ENCODE measurements around the gene LIX1. TPM values are rescaled to one million over a fixed set of nuclear protein-coding genes. Genes with fewer than 3 reads are reported as not detected.

Gene LIX1
- total RNA-seq, 1 experiment from 2014 or later: 4.1 TPM

- intact Hi-C loops (cut with micrococcal nuclease; ENCODE audit: unreplicated experiment): loop anchor here (1.0 to 5.0 kb wide), 2 partner anchors 31 to 34 kb away; partner anchors contain the start of gene LIX1
Measured at GRCh38 chr5:97111616-97112015, 30.8 kb downstream of the LIX1 start.

GRCh38 chr5:97111004-97111403 is 31.4 kb downstream of the LIX1 start:
- POLR2A ChIA-PET: no interaction called here

More at GRCh38 chr5:97111616-97112015, 30.8 kb downstream of the LIX1 start:
- H3K27ac Mint-ChIP-seq (ENCODE audit: unreplicated experiment): peak overlapping the region; percentile 3
- H3K4me1 ChIP-seq: peaks cover 27% of the 10 kb centered on the region
- H3K9me3 Mint-ChIP-seq (ENCODE audit: unreplicated experiment): peaks cover 9% of the 10 kb centered on the region
- no TSS peak for BruUV-seq (replicated peaks)
- no peaks in the 10 kb centered on the region for H3K27me3 ChIP-seq (replicated peaks; ENCODE audit: control insufficient read depth, insufficient read depth, low read length)
- no peaks in the 10 kb centered on the region for H3K36me3 Mint-ChIP-seq (ENCODE audit: insufficient read depth, unreplicated experiment)
- POLR2A ChIA-PET: no interaction called here
- no peaks in the 10 kb centered on the region for H3K36me3 ChIP-seq (ENCODE audit: control insufficient read depth, insufficient read depth, low read length)
- H3K9me3 ChIP-seq: no peaks in the 10 kb centered on the region
- peak overlapping the region; percentile 3 for H3K4me3 Mint-ChIP-seq (ENCODE audit: unreplicated experiment)
- CTCF ChIA-PET: interaction anchor here (0.5 to 1.4 kb wide), 5 partner anchors 30 to 359 kb away, joined by 3 to 5 read pairs (median 3); partner anchors contain the start of gene LIX1
- TF ChIP-seq CTCF (IDR thresholded peaks at IDR 0.05; ENCODE audit: insufficient read depth in 1 of 2, low read depth in 1 of 2, low read length in 1 of 2, severe bottlenecking in 1 of 2, unreplicated experiment in 1 of 2): no peak
- DNase-seq: peak; percentile 59 to 69
- H3K4me3 ChIP-seq (ENCODE audit: low read depth, low read length): no peak overlapping the region
- no peaks in the 10 kb centered on the region for H3K27me3 Mint-ChIP-seq (ENCODE audit: insufficient read depth, unreplicated experiment)
- H3K4me1 Mint-ChIP-seq (ENCODE audit: low read depth, unreplicated experiment): peaks cover 27% of the 10 kb centered on the region

GRCh38 chr5:97107318-97107717 is 35.1 kb downstream of the LIX1 start:
- no peaks in the 10 kb centered on the region for H3K9me3 ChIP-seq
- Mint-ChIP-seq H3K27me3 (ENCODE audit: insufficient read depth, unreplicated experiment) (no peaks in the 10 kb centered on the region), H3K27ac (ENCODE audit: unreplicated experiment) (no peak overlapping the region), H3K9me3 (ENCODE audit: unreplicated experiment) (no peaks in the 10 kb centered on the region), H3K36me3 (ENCODE audit: insufficient read depth, unreplicated experiment) (no peaks in the 10 kb centered on the region), H3K4me1 (ENCODE audit: low read depth, unreplicated experiment) (peaks cover 28% of the 10 kb centered on the region), H3K4me3 (ENCODE audit: unreplicated experiment) (no peak overlapping the region)
- intact Hi-C loops (cut with micrococcal nuclease; ENCODE audit: unreplicated experiment): loop anchor here (10.0 kb wide), 1 partner anchor 1283 kb away; the partner anchor contains the start of gene GLRX
- DNase-seq: no peak
- TF ChIP-seq CTCF (IDR thresholded peaks at IDR 0.05; ENCODE audit: insufficient read depth in 1 of 2, low read depth in 1 of 2, low read length in 1 of 2, severe bottlenecking in 1 of 2, unreplicated experiment in 1 of 2): no peak
- ChIA-PET POLR2A (no interaction called here), CTCF (no interaction called here)
- no TSS peak for BruUV-seq (replicated peaks)
- no peaks in the 10 kb centered on the region for H3K27me3 ChIP-seq (replicated peaks; ENCODE audit: control insufficient read depth, insufficient read depth, low read length)
- no peaks in the 10 kb centered on the region for H3K36me3 ChIP-seq (ENCODE audit: control insufficient read depth, insufficient read depth, low read length)
- peaks cover 35% of the 10 kb centered on the region for H3K4me1 ChIP-seq
- no peak overlapping the region for H3K4me3 ChIP-seq (ENCODE audit: low read depth, low read length)

More at GRCh38 chr5:97111004-97111403, 31.4 kb downstream of the LIX1 start:
- H3K4me1 Mint-ChIP-seq (ENCODE audit: low read depth, unreplicated experiment): peaks cover 33% of the 10 kb centered on the region
- H3K27me3 Mint-ChIP-seq (ENCODE audit: insufficient read depth, unreplicated experiment): no peaks in the 10 kb centered on the region
- no peak for TF ChIP-seq CTCF (IDR thresholded peaks at IDR 0.05; ENCODE audit: insufficient read depth in 1 of 2, low read depth in 1 of 2, low read length in 1 of 2, severe bottlenecking in 1 of 2, unreplicated experiment in 1 of 2)
- no peaks in the 10 kb centered on the region for H3K36me3 Mint-ChIP-seq (ENCODE audit: insufficient read depth, unreplicated experiment)
- H3K9me3 Mint-ChIP-seq (ENCODE audit: unreplicated experiment): peaks cover 9% of the 10 kb centered on the region
- H3K4me1 ChIP-seq: peaks cover 33% of the 10 kb centered on the region
- BruUV-seq (replicated peaks): no TSS peak
- peak overlapping the region; percentile 29 for H3K27ac Mint-ChIP-seq (ENCODE audit: unreplicated experiment)
- no peaks in the 10 kb centered on the region for H3K36me3 ChIP-seq (ENCODE audit: control insufficient read depth, insufficient read depth, low read length)
- no peak for DNase-seq
- CTCF ChIA-PET: interaction anchor here (0.5 to 1.4 kb wide), 5 partner anchors 30 to 359 kb away, joined by 3 to 5 read pairs (median 3); partner anchors contain the start of gene LIX1
- H3K4me3 ChIP-seq (ENCODE audit: low read depth, low read length): no peak overlapping the region
- no peak overlapping the region for H3K4me3 Mint-ChIP-seq (ENCODE audit: unreplicated experiment)
- intact Hi-C loops (cut with micrococcal nuclease; ENCODE audit: unreplicated experiment): loop anchor here (1.0 to 5.0 kb wide), 2 partner anchors 31 to 34 kb away; partner anchors contain the start of gene LIX1
- no peaks in the 10 kb centered on the region for H3K27me3 ChIP-seq (replicated peaks; ENCODE audit: control insufficient read depth, insufficient read depth, low read length)
- H3K9me3 ChIP-seq: no peaks in the 10 kb centered on the region

Data from Caco-2 (cell line).